NCI-H1105 (cell line): Measurements from ENCODE around the gene DNASE1L1.
"Not testable (repeated sequence)": the region's sequence is repeated elsewhere in the genome, so short reads cannot be mapped to it uniquely, and the experiment has no call there.

Source experiments
- DNase-seq: peaks from one replicate; lab custom pipeline; 2025; lab: John Stamatoyannopoulos, UW

Gene DNASE1L1

DNA sequence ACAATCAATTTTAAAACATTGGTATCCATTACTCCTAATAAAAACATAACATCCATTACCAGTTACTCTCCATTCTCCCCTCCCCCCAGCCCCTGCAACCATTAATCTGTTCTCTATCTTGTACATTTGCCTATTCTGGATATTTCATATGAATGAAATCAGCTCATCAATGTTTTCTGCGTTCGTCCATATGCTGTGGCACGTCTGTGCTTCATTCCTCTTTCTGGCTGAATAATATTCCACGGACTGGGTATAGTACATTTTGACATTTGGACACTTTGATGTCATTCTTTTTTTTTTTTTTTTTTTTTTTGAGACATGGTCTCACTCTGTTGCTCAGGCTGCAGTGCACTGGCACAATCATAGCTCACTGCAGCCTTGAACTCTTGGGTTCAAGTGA lies 5.2 kb downstream of the DNASE1L1 start:
- no peak for DNase-seq

DNA sequence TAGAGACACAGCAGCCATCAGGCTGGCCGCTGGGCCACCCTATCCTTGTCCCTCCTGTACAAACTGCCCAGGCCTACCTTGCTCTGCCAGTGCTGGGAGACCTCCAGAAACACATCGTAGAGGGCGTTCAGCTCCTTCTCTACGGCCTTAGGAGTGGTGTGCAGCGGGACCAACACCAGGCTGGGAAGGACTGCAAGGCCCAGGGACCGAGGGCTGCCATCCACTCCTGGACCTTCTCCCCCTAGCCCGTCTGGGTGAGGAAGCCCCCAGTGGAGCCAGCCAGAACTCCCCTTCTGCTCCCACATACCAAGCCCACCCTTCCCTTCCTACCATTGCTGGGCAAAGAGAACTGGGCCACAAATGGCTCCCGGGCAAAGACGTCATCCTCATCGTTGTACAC lies 5.9 kb downstream of the DNASE1L1 start:
- DNase-seq: no peak

DNA sequence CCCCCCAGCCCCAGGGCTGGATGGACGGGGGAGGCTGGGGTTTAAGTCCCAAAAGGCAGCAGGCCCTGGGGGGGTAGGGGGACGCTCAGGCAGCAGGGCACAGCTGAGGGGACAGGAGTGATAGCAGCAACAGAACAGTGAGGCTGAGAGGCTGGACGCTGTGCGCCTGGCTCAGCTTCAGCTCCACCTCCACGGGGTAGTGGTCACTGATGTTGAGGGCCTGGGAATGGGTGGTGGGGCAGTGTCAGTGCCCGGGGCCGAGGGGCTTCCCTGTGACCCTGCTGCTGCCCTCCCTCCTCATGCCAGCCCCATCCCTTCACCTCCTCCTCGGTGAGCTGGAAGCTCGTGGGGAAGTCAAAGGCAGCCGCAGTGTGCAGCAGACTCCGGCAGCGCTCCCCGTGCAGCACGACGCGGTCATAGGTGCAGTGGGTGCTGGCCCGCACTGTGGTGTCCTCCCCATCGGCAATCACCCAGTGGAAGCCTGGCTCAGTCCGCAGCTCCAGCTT lies 6.4 kb downstream of the DNASE1L1 start:
- no peak for DNase-seq

DNA sequence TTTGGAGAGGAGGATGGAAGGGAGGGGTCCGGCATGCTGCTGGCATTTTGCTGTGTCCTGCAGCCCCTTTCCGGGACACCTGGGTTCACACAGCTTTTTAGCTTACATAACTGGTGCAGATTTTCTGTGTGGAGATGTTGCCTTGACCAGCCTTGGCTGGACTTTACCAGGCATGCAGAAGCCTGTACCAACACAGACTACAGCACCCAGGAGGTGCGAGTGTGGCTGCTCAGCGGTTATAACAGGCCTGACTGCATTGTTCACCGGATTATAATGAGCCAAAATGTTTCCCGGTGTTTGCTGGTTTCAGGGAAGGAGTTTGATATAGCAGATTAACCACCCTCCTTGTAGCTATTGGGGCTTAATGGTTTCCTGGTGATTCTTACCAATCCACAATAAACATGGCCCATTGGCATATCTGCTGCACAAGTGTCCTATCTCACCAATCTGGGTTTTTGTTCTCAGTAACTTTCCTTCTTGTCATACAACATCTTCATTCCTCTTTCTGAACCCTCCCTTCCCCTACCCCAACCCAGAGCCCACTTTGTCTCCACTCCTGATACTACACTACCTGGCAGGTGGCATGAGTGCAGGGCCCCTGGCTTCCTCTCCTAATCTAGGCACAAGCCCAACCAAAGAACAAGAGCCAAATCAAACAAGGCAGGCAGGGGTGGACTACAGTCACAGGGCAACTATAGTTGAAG lies 7.0 kb downstream of the DNASE1L1 start:
- DNase-seq: no peak

DNA sequence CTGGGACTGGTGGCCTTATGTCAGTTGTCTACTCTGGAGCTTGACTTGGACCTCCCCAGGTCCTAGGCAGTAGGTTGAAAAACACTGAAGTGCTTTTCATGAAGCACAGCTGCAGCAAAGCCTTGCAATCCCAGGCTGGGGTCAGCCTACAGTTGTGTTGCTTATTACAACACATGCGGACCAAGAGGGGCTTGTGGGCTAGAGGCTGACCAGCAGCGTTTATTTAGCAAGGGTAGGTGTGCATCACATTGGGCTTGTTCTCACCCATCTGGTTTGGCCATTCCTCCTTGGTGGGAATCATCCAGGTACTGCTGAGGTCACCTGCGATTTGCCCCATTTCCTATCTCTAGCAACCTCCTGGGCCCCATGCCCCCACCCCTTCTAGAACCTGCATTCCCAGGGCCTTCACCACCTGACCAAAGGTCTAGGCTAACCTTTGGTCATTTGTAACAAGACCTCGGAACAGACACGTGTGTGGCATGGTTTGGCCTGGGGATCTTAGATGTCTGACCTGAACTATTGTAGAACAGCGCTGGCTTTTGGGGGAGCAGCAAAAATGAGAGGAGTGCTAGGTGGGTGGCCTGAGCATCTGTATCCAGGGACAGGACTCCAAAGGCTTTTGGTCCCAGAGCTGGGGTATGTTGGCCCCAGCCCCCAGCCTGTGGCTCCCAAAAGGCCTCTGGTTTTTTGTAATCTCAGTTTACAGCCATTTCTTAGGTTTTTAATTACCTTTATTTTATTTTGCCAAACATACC lies 7.8 kb downstream of the DNASE1L1 start:
- DNase-seq: no peak

DNA sequence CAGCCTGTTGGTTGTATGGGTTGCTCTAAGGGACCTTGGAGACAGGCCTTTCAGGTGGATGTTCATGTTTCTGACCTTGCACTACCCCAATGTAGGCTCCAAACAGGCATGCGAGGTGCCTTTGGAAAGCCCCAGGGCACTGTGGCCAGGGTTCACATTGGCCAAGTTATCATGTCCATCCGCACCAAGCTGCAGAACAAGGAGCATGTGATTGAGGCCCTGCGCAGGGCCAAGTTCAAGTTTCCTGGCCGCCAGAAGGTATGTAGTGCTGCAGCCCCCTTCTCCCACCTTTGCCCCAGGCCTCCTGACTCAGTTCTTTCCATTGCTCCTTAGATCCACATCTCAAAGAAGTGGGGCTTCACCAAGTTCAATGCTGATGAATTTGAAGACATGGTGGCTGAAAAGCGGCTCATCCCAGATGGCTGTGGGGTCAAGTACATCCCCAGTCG lies 8.7 kb downstream of the DNASE1L1 start:
- DNase-seq: not testable (repeated sequence)

DNA sequence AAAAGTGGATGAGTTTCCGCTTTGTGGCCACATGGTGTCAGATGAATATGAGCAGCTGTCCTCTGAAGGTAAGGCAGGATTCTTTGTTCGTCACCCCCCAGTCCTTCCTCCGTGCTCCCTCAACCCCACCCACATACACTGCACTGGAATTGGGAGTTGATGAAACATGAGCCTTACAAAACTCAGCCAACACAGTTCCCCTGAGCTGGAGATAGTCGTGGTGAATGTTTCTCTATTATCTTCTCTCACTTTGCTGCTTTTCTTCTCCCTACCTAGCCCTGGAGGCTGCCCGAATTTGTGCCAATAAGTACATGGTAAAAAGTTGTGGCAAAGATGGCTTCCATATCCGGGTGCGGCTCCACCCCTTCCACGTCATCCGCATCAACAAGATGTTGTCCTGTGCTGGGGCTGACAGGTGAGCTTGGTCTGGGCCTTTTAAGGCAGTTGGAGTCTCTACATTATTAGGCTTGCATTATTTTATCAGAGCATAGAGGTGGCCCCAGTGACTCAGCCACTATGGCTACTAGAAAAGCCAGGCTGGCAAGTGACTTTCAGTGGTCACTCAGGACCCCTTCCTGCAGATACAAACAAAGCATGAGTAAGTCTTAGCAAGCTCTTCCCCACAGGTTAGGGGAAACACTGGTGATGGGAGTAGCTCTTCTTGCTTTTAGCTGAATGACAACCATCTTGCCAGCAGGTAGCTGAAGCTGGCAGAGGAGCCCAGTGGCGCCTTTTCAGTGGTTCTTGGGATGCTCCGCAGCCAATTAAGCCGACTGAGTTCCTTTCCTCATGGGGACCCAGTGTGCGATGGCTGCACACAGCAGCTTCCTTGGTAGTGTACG lies 9.3 kb downstream of the DNASE1L1 start:
- DNase-seq: no peak

DNA sequence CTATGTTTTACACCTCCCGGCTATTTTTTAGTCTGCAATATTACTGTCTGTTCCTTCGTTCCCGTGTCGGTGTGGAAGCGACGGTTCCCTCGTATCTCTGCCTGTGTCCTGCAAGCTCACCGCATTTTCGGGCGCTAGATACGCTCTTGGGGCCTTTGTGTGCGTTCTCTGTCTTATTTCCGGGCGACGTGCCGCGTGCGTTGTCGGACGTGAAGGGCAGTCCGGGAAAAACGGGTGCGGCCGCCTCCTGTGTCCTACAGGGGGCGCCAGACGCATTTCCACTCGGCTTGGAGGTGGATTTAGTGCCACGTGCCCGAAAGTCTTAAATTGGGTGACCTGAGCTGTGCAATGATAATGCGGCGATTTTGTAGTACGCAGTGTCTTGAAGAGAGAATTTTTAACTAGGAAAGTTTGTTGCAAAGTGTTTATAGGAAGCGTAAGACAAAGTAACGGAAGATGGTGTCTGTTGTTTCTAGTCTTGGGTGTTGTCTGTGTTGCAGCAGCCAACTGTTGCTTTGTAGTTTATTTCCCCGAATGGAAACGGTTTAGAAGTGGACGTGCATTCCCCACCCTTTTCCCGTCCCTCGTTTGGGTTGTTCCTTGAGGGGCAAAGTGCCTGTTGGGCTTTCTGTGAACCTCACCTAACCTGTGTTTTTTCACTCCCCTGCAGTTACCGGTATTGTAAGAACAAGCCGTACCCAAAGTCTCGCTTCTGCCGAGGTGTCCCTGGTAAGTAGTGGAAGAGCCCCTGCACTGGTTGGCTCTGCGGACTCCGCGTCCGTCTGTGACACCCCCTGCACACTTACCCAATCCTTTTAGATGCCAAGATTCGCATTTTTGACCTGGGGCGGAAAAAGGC lies 10.2 kb downstream of the DNASE1L1 start:
- DNase-seq: peak; percentile 84

DNA sequence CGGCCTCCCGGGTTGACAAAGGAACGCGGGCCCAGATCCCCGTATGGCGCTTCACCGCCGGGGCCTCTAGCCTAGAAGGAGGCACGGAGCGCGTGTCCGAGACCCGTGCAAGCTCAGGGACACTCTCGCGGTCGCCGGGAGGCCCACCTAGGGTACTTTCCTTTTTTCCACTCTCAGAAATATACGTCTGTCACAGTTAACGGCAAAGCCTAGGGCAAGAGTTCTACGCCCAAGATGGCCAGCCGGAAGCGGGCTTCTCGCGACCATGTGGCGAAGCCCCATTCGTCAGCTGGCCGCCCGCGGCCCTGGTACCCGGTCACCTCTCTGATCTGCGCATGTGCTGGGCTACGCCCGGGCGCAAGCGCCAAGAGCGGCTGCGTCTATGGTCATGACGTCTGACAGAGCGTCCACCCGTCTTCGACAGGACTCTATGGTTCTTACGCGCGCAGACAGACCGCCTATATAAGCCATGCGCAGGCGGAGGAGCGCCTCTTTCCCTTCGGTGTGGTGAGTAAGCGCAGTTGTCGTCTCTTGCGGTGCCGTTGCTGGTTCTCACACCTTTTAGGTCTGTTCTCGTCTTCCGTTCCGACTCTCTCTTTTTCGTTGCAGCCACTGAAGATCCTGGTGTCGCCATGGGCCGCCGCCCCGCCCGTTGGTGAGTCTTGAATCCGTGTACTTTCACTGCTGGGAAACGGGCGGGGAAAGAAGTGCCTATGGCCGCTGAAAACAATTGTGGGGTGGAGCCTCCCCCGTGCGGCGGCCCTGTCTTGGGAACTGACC lies 11.0 kb downstream of the DNASE1L1 start, which contains the start of gene RPL10:
TSS of gene RPL10 (plus strand) at position 490 of the 780 bp plus-strand sequence. CDS start at position 633, 143 bp downstream.
- peak; percentile 99 for DNase-seq

DNA sequence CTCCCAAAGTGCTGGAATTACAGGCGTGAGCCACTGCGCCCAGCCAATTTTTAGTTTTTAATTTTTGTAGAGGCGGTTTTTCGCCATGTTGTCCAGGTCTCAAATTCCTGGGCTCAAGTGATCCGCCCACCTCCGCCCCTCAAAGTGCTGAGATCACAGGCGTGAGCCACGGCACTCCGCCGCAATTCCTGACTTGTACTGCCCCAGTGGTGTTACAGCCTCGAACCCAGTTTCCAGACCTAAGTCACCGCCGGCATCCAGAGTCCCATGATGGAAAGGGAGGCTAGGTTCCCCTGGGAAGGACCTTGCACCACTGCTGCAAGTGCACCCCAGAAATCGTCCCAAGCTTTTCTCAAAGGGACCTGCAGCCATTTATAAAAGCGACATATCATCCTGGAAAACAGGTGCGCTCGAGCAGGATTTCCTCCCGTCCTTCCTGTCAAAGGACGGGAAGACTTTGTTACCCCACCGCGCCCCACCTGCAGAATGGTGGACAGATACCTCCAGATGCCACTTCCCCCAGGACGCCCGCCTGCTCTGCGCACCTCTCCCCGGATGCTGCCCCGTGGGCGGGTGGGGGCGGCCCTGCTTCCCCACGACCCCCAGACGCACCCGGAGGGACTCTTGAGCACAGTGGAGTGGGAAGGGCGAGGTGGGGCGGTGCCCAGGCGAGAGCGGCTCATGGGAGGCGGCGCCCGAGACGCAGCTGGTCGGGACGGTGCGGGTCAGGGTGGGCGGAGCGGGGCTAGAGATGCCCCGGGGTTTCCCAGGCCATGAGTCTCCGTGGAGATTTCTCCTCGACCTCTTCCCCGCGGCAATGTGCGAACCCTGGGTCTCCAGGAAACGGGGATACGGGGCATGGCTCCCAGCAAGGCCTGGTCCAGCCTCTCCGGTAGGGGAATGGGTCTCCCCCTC lies 11.8 kb downstream of the DNASE1L1 start:
- peak; percentile 57 for DNase-seq

DNA sequence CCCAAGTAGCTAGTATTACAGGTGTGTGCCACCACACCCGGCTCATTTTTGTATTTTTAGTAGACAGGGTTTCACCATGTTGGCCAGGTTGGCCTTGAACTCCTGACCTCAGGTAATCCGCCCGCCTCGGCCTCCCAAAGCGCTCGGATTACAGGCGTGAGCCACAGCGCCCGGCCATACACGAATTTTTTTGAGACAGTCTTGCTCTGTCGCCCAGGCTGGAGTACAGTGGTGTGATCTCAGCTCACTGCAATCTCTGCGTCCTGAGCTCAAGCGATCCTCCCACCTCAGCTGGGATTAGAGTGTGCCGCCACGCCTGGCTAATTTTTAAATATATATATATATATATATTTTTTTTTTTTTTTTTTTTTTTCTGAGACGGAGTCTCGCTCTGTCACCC lies 12.7 kb downstream of the DNASE1L1 start:
- DNase-seq: not testable (repeated sequence)

DNA sequence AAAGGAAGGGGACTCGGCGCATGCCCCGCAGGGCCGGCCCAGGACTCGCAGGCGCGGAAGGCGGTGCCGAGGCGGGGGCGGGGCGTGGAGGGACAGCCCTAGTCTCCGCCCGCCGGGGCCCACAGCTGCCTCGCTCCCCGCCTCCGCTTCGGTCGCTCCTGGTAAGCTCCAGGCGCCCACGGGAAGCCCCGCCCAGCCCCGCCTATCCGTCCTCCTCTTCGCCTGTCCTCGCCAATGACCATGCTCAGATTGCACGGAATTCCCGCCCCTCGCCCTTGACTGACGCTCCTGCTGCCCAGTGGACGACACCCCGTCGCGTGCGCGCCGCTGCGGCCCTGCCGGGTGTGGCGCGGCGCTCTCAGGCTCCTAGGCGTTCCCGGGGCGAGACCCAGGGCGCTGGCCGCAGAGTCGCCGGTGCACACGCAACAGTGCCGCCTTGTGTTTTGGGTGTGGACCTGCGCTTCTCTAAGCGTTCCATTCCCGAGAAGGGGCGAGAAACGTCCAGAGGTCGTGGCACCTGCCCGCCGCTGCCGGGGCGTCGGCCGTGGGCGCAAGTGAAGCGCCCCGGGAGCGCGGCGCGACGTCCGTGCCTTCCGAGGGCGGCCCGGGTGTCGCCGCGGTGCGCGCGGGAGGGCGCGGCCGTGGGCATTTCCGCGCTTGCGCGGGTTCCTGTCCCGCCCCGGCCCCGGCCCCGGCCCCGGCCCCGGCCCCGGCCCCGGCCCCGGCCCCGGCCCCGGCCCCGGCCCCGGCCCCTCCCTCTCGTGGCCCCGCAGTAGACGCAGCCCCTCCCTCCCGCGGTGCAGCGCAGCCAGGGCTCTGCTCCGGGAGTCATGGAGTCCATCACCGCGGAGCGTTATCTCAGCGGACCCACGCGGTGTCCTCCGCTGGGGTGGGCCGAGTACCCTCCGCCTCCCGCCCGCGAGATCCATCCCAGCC lies 19.0 kb downstream of the DNASE1L1 start:
- not testable (repeated sequence) for DNase-seq

DNA sequence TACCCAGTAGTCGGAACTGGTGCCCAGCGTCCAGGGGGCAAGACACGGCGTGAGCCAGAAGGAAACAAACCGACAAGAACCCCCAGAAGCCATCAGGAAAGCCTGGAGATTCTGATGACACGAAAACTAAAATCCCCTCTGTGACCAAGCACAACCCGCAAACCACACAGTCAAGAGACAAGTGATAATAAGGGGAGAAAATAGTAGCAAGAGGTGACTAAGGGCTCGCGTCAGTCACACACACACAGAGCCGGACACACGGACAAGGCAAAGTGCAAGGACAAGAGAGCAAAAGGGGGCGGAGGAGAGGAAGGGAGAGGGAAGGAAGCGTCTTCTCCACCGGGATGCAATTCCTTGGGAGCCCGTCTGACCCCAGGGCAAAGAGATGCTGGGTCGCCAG lies 20.4 kb downstream of the DNASE1L1 start:
- not testable (repeated sequence) for DNase-seq

DNA sequence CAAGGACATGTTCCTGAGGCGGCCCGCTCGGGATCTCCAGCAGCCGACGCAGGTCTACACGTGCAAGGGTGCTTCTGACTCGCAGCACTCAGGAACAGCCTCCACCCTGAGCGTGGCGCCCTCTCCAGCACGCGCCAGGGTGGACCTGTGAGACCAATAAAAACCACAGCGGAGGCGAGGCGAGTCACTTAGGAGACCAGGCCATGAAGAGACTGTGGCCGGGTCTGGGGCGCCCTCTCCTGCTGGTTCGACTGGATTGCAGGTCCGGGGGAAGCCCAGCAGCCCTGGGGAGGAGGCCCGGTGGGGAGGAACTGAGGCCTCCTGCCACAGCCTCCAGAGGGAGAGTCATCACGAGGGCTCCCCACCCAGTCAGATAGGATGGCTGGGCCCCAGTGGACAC lies 21.0 kb downstream of the DNASE1L1 start:
- DNase-seq: not testable (repeated sequence)

DNA sequence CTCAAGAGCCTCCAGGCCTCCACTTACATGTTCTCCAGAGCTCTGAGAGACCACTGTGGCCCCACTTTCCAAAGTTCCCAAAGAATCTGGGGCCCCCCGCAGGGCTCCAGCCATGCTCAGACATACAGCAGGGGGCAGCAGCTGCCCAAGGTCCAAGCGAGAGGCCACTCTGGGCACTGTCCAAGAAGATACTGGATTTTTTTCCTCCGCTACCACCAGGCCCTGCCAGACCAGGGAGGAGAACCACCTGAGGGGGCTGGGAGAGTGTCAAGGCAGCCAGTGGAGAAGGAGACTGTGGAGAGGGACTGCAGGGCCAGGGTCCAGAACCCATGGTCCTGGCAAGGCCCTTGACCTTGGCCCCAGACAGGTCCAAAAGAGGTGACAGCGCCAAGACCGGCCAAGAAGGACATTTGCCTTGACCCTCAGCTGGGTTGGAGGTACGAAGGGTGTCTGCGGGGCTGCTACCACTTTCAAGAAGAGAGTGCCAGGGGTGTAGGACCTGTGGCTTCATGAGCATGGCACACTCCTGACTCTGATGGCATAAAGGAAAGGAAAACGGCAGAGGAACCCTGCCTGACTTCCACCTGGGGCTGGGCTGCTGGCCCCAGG lies 24.7 kb downstream of the DNASE1L1 start:
- DNase-seq: no peak

DNA sequence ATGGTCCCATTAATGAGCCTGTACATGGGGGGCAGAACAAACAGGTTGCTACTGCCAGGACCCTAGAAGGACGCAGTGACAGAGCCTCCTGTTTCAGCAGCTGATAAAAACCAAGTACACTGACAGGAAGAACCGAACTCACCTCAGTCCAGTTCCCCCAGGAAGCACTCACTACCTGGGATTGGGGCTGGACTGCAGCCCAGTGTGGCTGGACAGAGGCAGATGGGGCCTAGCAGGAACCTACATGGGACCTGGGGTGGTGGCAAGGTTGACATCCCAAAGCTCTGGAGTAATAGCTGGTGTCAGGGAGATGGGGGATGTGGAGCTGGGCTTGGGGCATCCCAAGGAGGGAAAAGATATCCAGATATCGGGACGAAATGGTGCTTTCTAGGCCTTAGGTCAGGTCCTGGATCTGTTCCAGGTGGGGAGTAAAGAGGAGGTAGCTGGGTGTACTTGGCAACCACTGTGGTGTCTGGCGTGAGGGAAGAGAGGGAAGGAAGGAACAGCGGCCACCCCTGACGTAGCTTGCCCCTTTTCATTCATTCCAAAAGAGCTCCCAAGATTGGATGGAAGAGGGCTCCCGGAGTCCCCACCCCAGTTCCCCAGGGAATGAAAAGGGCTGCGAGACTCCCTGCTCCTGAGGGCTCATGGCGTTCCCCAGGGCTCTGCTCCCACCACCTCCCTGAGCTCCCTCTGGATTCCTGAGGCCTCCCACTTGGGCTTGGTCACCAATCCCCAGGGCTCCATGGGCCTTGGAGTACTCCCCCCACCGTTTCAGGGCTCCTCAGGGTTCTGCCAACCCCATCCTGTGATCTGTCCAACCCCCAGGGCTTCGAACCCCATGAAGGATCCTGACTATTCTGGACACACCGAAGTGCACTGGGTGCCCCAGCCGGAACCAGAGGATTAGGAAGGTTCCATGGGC lies 25.4 kb downstream of the DNASE1L1 start:
- DNase-seq: no peak
